Right atrium auricular region (tissue), 2 donors: ENCODE results near the gene PHACTR2. TPM values are rescaled to one million over a fixed set of nuclear protein-coding genes. Genes with fewer than 3 reads are reported as not detected.

Experiments
- DNase-seq: peaks from one replicate; pipeline ENCODE4 v3.0.0-alpha.2; 2019; ENCODE audit warnings: low spot score
- H3K27ac ChIP-seq, 2 donors: fragments of 200-600 bp; sonication (generic); 1 replicate in 1 of 2; 2 replicates in 1 of 2; pipeline ENCODE4 v1.5.1; 2016 to 2019
- H3K27me3 ChIP-seq, 2 donors: fragments of 200-600 bp; sonication (generic); one replicate each; pipeline versions ENCODE4 v1.5.1 to v1.6.0; 2017 to 2019
- H3K36me3 ChIP-seq: fragments of 200-600 bp; sonication (generic); one replicate; pipeline ENCODE4 v1.5.1; 2016
- H3K4me1 ChIP-seq, 2 donors: fragments of 200-600 bp; sonication (generic); one replicate each; pipeline versions ENCODE4 v1.5.1 to v1.6.0; 2017 to 2019
- H3K4me3 ChIP-seq, 2 donors: fragments of 200-600 bp; sonication (generic); 1 replicate in 1 of 2; 2 replicates in 1 of 2; pipeline ENCODE4 v1.5.1; 2017 to 2019; ENCODE audit warnings: mild to moderate bottlenecking in 1 of 2, moderate library complexity in 1 of 2
- H3K9me3 ChIP-seq, 2 donors: fragments of 200-600 bp; sonication (generic); one replicate each; pipeline ENCODE4 v1.5.1; 2019
- total RNA-seq, 2 donors: library from RNA; depleted of rRNA; stranded (reverse); fragments of >200 nt; gene quantifications; one replicate each; pipeline ENCODE4 v1.1.0, GENCODE V29; 2016
- TF ChIP-seq, protein P1 (sequence below), 2 donors: fragments of 200-600 bp; sonication (generic); IDR thresholded peaks; one replicate each; pipeline ENCODE4 v1.5.1; 2019; ENCODE audit warnings: antibody characterized with exemption in 2 of 2

Gene PHACTR2
- total RNA-seq, 2 donors from 2014 or later: 47.6 to 54.4 TPM

DNA sequence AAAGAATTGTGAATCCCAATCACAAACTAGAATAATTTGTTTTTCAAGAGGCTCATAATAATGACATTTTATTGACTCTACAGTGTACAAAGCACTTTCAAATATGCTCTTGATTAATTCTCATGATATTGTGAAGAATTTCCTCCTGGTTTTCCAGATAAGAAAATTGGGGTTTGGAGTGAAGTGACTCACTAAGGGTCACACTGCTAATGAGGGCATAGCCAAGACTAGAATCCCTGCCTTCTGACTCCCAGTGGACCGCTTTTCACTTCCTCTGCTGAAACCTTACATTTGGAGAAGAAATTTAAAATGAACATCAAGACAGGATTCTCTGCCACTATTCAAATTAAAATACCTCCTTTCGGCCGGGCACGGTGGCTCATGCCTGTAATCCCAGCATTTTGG, 127.1 kb downstream of the PHACTR2 start:
- no peak overlapping the region for H3K27ac ChIP-seq

DNA sequence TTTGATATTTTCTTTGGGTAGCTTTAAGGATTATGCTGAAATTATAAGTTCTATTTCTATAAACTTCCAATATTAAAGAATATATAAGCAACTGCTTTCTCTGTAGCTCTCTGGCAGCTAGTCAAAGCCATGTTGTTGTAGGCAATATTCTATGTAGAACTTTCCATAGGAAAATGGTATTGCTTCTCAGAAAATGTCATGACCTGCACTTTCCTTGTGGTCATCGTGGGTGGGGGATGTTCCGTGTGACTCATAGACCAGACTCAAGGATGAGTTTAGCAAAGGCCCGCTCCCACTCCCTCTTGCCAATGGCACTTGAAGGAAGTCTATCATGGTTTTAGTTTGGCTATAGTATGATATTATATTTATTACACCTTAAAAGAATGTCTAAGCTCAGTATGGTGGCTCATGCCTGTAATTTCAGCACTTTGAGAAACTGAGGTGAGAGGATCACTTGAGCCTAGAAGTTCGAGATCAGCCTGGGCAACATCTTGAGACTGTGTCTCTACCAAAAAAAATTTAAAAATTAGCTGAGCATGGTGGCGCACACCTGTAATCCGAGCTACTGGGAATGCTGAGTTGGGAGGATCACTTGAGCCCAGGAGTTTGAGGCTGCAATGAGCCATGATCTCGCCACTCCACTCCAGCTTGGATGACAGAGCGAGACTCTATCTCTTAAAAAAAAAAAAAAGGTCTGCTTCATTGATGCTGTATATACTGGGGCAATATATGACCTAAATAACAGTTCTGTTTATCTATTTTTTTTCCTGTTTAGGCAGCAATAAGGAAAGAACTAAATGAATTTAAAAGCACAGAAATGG, 128.7 kb downstream of the PHACTR2 start:
- Histone ChIP-seq H3K36me3 (peaks cover 22% of the 10 kb centered on the region), H3K4me3 (no peak overlapping the region), H3K27me3 (no peaks in the 10 kb centered on the region), H3K9me3 (no peaks in the 10 kb centered on the region), H3K27ac (no peak overlapping the region), H3K4me1 (peaks cover 0 to 12% of the 10 kb centered on the region in 2 donors)
- TF ChIP-seq, protein P1, sequence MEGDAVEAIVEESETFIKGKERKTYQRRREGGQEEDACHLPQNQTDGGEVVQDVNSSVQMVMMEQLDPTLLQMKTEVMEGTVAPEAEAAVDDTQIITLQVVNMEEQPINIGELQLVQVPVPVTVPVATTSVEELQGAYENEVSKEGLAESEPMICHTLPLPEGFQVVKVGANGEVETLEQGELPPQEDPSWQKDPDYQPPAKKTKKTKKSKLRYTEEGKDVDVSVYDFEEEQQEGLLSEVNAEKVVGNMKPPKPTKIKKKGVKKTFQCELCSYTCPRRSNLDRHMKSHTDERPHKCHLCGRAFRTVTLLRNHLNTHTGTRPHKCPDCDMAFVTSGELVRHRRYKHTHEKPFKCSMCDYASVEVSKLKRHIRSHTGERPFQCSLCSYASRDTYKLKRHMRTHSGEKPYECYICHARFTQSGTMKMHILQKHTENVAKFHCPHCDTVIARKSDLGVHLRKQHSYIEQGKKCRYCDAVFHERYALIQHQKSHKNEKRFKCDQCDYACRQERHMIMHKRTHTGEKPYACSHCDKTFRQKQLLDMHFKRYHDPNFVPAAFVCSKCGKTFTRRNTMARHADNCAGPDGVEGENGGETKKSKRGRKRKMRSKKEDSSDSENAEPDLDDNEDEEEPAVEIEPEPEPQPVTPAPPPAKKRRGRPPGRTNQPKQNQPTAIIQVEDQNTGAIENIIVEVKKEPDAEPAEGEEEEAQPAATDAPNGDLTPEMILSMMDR (IDR thresholded peaks at IDR 0.05): no peak
- peak; percentile 68 for DNase-seq

More for the DNA sequence above, 127.1 kb downstream of the PHACTR2 start:
- Histone ChIP-seq H3K27me3 (no peaks in the 10 kb centered on the region), H3K36me3 (peaks cover 20% of the 10 kb centered on the region), H3K4me1 (peaks cover 0 to 12% of the 10 kb centered on the region in 2 donors), H3K9me3 (no peaks in the 10 kb centered on the region), H3K4me3 (no peak overlapping the region)
- TF ChIP-seq, protein P1 (IDR thresholded peaks at IDR 0.05): no peak
- DNase-seq: no peak

DNA sequence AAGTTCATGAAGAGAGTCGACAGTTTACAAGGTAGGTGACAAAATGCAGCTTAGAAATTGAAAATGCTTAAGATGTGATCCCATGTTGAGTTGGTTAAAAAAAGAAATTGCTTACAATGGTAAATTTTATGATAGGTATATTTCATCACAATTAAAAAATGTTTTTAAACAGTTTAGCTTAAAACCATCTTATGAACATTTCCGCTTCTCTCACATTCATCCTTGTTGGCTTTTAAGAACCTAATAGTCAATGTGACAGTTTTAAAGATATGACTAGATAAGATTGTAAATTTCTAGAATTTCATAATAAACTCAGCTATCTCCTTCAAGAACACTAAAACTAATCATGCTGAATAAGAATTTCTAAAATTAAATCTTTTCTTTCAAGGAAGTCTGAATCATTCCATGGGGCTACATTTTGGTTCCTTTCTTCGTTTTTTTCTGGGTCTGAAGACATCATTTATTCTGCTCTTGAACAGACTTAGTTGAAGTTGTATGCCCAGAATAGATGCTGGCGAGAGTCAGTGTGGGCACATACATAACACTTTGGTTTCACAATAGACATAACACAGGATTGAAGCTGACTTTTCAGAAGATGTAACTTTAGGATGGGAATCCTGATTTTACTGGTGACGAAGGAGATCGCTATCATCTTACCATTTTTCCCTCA, 129.5 kb downstream of the PHACTR2 start:
- DNase-seq: no peak
- peaks cover 0 to 12% of the 10 kb centered on the region in 2 donors for H3K4me1 ChIP-seq
- H3K27me3 ChIP-seq: no peaks in the 10 kb centered on the region
- H3K36me3 ChIP-seq: peaks cover 16% of the 10 kb centered on the region
- no peaks in the 10 kb centered on the region for H3K9me3 ChIP-seq
- no peak overlapping the region for H3K4me3 ChIP-seq
- no peak overlapping the region for H3K27ac ChIP-seq
- TF ChIP-seq, protein P1 (IDR thresholded peaks at IDR 0.05): no peak

DNA sequence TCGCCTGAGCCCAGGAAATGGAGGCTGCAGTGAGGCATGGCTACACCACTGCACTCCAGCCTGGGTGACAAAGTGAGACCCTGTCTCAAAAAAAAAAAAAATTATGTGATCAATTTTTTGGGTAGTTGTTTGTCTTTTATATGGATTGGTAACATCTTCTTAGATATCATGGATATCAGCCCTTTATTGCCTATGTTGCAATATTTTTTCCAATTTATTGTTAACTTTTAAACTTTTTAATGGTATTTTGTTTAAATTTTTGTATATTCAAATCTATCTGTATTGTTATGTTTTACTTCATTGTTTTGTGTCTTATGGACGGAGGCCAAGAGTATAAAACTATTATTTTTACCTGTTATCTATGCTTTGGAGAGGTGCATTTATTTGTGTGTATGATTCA, 133.0 kb downstream of the PHACTR2 start:
- Histone ChIP-seq H3K9me3 (no peaks in the 10 kb centered on the region), H3K36me3 (peaks cover 16% of the 10 kb centered on the region), H3K27me3 (no peaks in the 10 kb centered on the region), H3K4me1 (peaks cover 0 to 7% of the 10 kb centered on the region in 2 donors), H3K27ac (no peak overlapping the region), H3K4me3 (no peak overlapping the region)
- TF ChIP-seq, protein P1 (IDR thresholded peaks at IDR 0.05): no peak
- no peak for DNase-seq

DNA sequence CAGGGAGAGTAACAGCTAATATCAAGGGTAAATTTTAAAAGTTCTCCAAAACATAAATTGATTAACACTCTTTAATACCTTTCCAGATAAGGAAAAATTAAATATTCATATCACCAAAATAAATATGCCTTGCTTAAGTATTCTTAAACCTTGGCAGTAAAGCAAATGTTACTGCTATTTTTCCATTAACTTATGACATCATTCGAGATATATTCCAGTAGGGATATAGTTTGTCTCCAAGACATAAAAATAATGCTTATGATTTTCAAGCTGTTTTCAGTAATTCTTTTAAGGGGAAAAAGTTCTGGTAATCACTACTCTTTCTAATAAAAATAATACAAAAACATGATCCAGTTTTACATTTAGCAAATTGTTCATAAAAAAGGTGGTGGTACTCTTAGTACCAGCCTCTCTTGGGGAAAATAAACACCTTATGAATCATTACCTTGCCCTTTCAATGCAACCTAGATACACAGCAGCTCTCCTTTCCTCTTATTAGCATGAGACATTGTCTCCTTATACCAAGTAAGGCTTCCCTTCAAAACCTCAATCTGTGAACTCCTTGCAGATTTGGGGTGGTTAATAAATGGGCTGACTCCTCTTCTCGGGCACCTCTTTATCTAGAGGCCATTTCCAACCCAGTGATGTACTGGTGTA, 133.9 kb downstream of the PHACTR2 start:
- H3K9me3 ChIP-seq: no peaks in the 10 kb centered on the region
- no peak for DNase-seq
- peaks cover 16% of the 10 kb centered on the region for H3K36me3 ChIP-seq
- TF ChIP-seq, protein P1 (IDR thresholded peaks at IDR 0.05): no peak
- no peaks in the 10 kb centered on the region for H3K27me3 ChIP-seq
- no peak overlapping the region for H3K27ac ChIP-seq
- H3K4me1 ChIP-seq: no peaks in the 10 kb centered on the region
- no peak overlapping the region for H3K4me3 ChIP-seq
